ENCODE measurements around the gene FGD1. TPM values are rescaled to one million over a fixed set of nuclear protein-coding genes. Genes with fewer than 3 reads are reported as not detected.

The FGD1 gene
- total RNA-seq, 4 donors from 2014 or later, result 0.51 to 14.6 (median 9.0) TPM

GRCh38 chrX:54444752-54445151 is 51.3 kb downstream of the FGD1 start:
- Histone ChIP-seq H3K27ac (no peak overlapping the region), H3K36me3 (no peaks in the 10 kb centered on the region), H3K4me3 (no peak overlapping the region), H3K27me3 (no peaks in the 10 kb centered on the region), H3K9me3 (no peaks in the 10 kb centered on the region), H3K4me1 (no peaks in the 10 kb centered on the region)
- DNase-seq, result no peak
- TF ChIP-seq POLR2A (IDR thresholded peaks at IDR 0.05), result no peak
- no peak for TF ChIP-seq CTCF (IDR thresholded peaks at IDR 0.05)
- intact Hi-C loops (cut with DNase I; ENCODE audit: low total_unique reads), result no loop called here

GRCh38 chrX:54442790-54443189 is 53.2 kb downstream of the FGD1 start:
- intact Hi-C loops (cut with DNase I; ENCODE audit: low total_unique reads), result no loop called here
- DNase-seq, result no peak
- TF ChIP-seq POLR2A (IDR thresholded peaks at IDR 0.05) (no peak), CTCF (IDR thresholded peaks at IDR 0.05) (no peak)
- Histone ChIP-seq H3K9me3 (no peaks in the 10 kb centered on the region), H3K36me3 (no peaks in the 10 kb centered on the region), H3K27me3 (no peaks in the 10 kb centered on the region), H3K4me1 (no peaks in the 10 kb centered on the region), H3K4me3 (no peak overlapping the region), H3K27ac (no peak overlapping the region)

GRCh38 chrX:54439960-54440871 is 55.8 kb downstream of the FGD1 start, which contains the start of gene TSR2:
TSR2 (plus strand) TSS chrX:54440404; CDS start chrX:54440422, 18 bp downstream.
- H3K27ac ChIP-seq, result peak within 1 kb of the TSS; percentile 68 to 80

GRCh38 chrX:54435121-54435520 is 60.9 kb downstream of the FGD1 start:
- no peaks in the 10 kb centered on the region for H3K9me3 ChIP-seq
- no peaks in the 10 kb centered on the region for H3K4me1 ChIP-seq
- no peak for DNase-seq
- H3K4me3 ChIP-seq, result no peak overlapping the region
- TF ChIP-seq CTCF (IDR thresholded peaks at IDR 0.05), result no peak
- H3K27ac ChIP-seq, result no peak overlapping the region
- no peaks in the 10 kb centered on the region for H3K27me3 ChIP-seq
- H3K36me3 ChIP-seq, result no peaks in the 10 kb centered on the region
- intact Hi-C loops (cut with DNase I; ENCODE audit: low total_unique reads), result no loop called here

More at GRCh38 chrX:54439960-54440871, 55.8 kb downstream of the FGD1 start, which contains the start of gene TSR2:
- intact Hi-C loops (cut with DNase I; ENCODE audit: low total_unique reads), result no loop called here
- peak; percentile 78 to 79 for DNase-seq
- Histone ChIP-seq H3K9me3 (no peaks in the 10 kb centered on the region), H3K27me3 (no peaks in the 10 kb centered on the region), H3K4me3 (peak within 1 kb of the TSS; percentile 73 to 91), H3K36me3 (no peaks in the 10 kb centered on the region), H3K4me1 (no peaks in the 10 kb centered on the region)
- TF ChIP-seq CTCF (IDR thresholded peaks at IDR 0.05), result no peak
- TF ChIP-seq POLR2A (IDR thresholded peaks at IDR 0.05), result peak; percentile 41 to 61

- intact Hi-C loops (cut with DNase I; ENCODE audit: low total_unique reads), result no loop called here
- TF ChIP-seq CTCF (IDR thresholded peaks at IDR 0.05) (no peak), POLR2A (IDR thresholded peaks at IDR 0.05) (no peak)
Measured at GRCh38 chrX:54430519-54430918, 65.5 kb downstream of the FGD1 start.

More at GRCh38 chrX:54430519-54430918, 65.5 kb downstream of the FGD1 start:
- Histone ChIP-seq H3K4me3 (no peak overlapping the region), H3K27ac (no peak overlapping the region), H3K4me1 (no peaks in the 10 kb centered on the region), H3K27me3 (no peaks in the 10 kb centered on the region), H3K36me3 (no peaks in the 10 kb centered on the region), H3K9me3 (no peaks in the 10 kb centered on the region)
- DNase-seq, result no peak
